ENCODE measurements around the gene RHOU. TPM values are rescaled to one million over a fixed set of nuclear protein-coding genes. Genes with fewer than 3 reads are reported as not detected.
"Not testable (repeated sequence)": the region's sequence is repeated elsewhere in the genome, so short reads cannot be mapped to it uniquely, and the experiment has no call there.

Gene RHOU
- polyA plus RNA-seq: not detected

DNA sequence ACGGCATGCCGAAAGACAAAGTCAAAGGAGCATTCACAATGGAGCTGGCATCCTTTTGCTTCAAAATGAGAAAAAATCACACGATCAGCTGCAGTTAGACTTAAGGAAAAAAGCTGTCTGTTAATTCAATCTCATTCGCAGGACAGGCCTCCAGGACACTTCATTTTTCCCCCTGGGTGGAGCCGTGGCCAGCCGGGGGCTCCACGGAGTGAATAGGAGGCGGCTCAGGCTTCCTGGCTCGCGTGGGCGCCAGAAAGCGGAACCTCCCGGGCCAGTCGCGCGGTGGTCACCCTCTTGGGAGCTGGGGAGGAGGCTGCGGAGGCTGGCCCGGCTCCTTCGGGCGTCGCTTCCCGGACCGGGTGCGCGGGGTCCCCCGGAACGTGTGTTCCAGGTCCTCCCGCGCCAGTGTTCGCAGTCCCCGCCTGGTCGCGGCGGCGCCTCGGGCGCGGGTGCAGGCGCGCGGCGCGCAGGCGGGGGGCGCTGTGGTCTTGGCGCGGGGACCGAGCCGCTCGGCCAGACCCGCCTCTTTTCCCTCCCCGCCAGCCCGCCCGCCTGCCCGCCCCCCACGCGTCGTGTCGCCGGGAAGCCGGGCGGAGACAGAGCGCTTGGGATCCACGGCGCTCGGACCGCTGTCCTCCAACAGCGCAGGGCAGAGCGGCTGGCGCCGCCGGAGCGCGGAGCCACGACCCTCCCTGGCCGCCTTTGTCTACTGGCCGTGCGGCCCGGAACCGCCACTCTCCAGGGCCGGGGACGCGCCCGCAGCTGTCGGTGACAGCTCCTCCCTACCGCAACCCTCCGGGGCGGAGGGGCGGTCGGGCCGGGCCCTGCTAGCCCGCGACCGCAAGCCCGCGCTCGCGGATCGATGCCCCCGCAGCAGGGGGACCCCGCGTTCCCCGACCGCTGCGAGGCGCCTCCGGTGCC lies at the start of gene RHOU:
Gene RHOU (plus strand): TSS at position 599 of the 921 bp plus-strand sequence. CDS start 264 bp downstream, at position 863.
- H3K27ac Mint-ChIP-seq: peak within 1 kb of the TSS in 1 of 3 donors; percentile 4
- peaks cover 39% of the 10 kb centered on the region for H3K27me3 Mint-ChIP-seq
- peaks cover 5 to 11% (median 9%) of the 10 kb centered on the region in 3 donors for H3K4me1 Mint-ChIP-seq
- H3K4me3 Mint-ChIP-seq: peak within 1 kb of the TSS; percentile 68 to 83 (median 78)
- peaks cover under 1% of the 10 kb centered on the region for H3K36me3 Mint-ChIP-seq
- H3K9me3 Mint-ChIP-seq: peaks cover 0 to 2% (median 0%) of the 10 kb centered on the region in 3 donors

GRCh38 chr1:228687587-228687986 lies 47.7 kb upstream of the RHOU start:
- H3K4me1 Mint-ChIP-seq: no peaks in the 10 kb centered on the region
- H3K36me3 Mint-ChIP-seq: peaks cover 1% of the 10 kb centered on the region
- peaks cover 9% of the 10 kb centered on the region for H3K27me3 Mint-ChIP-seq
- no peak overlapping the region for H3K27ac Mint-ChIP-seq
- H3K9me3 Mint-ChIP-seq: no peaks in the 10 kb centered on the region
- H3K4me3 Mint-ChIP-seq: no peak overlapping the region

DNA sequence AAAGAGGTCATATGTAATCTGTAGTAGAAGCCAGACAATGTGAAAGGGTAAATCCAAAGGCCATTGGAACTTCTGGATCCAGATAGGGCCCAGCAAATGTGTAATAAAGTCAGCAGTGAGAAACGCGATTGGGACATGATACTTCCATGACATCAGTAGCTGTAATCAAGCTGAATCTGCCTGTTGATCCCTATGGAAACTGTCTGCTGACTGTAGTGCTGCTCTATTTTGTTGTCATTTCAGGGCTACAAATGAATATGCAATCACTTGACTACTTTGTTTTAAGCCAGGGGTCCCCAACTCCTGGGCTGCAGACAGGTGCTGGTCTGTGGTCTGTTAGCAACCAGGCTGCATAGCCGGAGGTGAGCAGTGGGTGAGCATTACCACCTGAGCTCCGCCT lies 46.0 kb upstream of the RHOU start:
- no peaks in the 10 kb centered on the region for H3K9me3 Mint-ChIP-seq
- H3K27ac Mint-ChIP-seq: no peak overlapping the region
- H3K27me3 Mint-ChIP-seq: peaks cover 8% of the 10 kb centered on the region
- H3K36me3 Mint-ChIP-seq: peaks cover 1% of the 10 kb centered on the region
- no peaks in the 10 kb centered on the region for H3K4me1 Mint-ChIP-seq
- no peak overlapping the region for H3K4me3 Mint-ChIP-seq

- Mint-ChIP-seq H3K4me3 (no peak overlapping the region), H3K36me3 (peaks cover 1% of the 10 kb centered on the region), H3K4me1 (peaks cover 0 to 3% (median 0%) of the 10 kb centered on the region in 3 donors), H3K27ac (no peak overlapping the region), H3K27me3 (peaks cover 17% of the 10 kb centered on the region), H3K9me3 (no peaks in the 10 kb centered on the region)
These were observed 44.1 kb upstream of the RHOU start for GRCh38 chr1:228691211-228691610.

GRCh38 chr1:228691926-228692325 lies 43.4 kb upstream of the RHOU start:
- Mint-ChIP-seq H3K27ac (no peak overlapping the region), H3K36me3 (peaks cover 1% of the 10 kb centered on the region), H3K4me1 (peaks cover 0 to 3% (median 0%) of the 10 kb centered on the region in 3 donors), H3K4me3 (no peak overlapping the region), H3K27me3 (peaks cover 17% of the 10 kb centered on the region), H3K9me3 (no peaks in the 10 kb centered on the region)

DNA sequence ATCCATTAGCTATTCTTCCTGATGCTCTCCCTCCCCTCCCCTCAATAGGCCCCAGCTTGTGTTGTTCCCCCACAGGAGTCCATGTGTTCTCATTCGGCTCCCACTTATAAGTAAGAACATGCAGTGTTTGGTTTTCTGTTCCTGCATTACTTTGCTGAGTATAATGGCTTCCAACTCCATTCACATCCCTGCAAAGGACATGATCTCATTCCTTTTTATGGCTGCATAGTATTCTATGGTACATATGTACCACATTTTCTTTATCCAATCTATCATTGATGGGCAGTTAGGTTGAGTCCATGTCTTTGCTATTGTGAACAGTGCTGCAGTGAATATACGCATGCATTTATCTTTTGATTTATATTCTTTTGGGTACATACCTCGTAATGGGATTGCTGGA lies 40.8 kb upstream of the RHOU start:
- H3K36me3 Mint-ChIP-seq, H3K4me3 Mint-ChIP-seq, H3K9me3 Mint-ChIP-seq: not testable (repeated sequence)

DNA sequence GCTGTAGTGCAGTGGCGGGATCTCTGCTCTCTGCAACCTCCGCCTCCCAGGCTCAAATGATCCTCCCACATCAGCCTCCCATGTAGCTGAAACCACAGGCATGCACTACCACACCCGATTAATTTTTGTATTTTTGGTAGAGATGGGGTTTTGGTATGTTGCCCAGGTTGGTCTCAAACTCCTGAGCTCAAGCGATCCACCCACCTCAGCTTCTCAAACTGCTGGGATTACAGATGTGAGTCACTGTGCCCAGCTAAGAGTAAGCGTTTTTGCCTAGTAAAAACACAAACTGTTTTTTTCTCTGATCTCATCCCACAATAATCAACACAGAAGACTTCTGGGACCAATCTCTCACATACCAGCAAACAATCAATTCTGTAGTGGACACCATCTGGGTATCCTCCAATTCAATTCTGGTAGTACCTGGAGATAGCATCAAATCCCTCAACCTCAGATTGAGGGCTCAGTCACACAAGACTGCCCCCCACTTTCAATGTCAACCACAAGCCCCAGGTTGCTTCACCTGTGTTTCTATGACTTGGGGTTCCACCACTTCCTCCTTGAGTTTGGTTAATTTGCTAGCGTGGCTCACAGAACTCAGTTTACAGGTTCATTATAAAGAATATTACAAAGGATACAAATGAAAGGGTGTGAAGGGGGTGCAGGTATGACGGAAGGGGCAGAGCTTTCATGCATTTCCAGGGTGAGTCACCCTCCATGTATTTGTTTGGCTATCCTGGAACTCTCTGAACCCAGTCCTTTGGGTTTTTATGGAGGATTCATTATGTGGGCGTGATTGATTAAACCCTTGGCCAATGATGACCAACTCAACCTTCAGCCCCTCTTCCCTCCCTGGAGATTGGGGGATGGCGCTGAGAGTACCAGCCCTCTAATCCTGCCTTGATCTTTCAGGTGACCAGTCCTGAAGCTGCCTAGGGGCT lies 40.0 kb upstream of the RHOU start:
- H3K36me3 Mint-ChIP-seq: no peaks in the 10 kb centered on the region
- H3K9me3 Mint-ChIP-seq: no peaks in the 10 kb centered on the region
- peaks cover 15% of the 10 kb centered on the region for H3K27me3 Mint-ChIP-seq
- H3K4me1 Mint-ChIP-seq: peaks cover 0 to 3% (median 0%) of the 10 kb centered on the region in 3 donors
- H3K27ac Mint-ChIP-seq: no peak overlapping the region
- H3K4me3 Mint-ChIP-seq: no peak overlapping the region

More for the DNA sequence above, 40.8 kb upstream of the RHOU start:
- not testable (repeated sequence) for H3K4me1 Mint-ChIP-seq, H3K27ac Mint-ChIP-seq
- peaks cover 15% of the 10 kb centered on the region for H3K27me3 Mint-ChIP-seq

DNA sequence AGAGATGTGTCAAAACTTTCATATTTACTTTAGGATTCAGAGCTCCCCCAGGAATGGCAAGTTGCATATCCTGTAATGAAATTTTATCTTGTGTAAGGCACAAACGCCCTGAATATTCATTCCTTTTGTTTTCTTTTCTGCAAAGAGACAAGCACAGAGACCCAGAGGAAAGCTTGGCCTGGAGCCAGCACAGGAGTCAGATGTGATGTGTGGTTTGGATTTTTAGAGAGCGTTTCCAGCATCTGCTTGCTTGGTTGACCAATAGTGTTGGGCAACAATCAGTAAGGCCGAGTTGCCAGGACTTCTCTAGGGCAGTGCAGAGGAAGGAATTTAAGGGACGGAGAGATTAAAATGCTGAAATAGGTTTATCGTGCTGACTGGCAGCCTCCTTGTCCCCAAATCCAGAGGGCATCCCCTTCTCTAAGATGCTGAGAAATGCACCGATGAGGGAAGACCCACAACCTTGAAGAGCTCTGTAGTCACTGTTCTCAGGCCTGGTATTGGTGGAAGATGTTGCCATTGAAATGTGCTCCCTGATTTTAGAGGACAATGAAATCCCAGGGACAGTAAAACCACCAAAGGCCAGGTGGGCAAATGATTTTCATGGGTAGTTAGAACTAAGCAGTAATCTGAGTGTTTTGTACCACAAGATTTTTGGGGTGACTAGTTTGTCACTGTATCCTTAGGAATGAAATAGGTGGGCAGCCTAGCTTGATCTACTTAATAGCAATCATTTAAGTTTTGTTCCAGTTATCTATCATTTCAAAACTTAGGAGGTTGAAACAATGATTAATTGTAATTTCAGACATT lies 37.9 kb upstream of the RHOU start:
- Mint-ChIP-seq H3K27ac (no peak overlapping the region), H3K9me3 (peaks cover 0 to 1% (median 0%) of the 10 kb centered on the region in 3 donors), H3K4me3 (no peak overlapping the region), H3K36me3 (no peaks in the 10 kb centered on the region), H3K4me1 (peaks cover 0 to 3% (median 0%) of the 10 kb centered on the region in 3 donors), H3K27me3 (peaks cover 13% of the 10 kb centered on the region)

DNA sequence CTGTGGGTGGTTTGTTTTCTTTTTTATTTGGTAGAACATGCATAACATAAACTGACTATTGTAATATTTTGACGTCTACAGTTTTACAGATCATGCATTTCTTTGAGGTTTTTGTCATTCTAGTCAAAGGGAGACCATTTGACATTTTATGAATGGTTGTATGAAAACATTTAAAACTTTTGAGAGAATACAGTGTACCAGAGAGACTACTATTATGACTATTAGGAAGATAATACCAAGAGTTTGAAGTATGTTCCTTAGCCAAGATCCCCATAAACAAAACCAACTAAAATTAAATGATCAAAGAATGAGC lies 37.3 kb upstream of the RHOU start:
- Mint-ChIP-seq H3K27me3 (peaks cover 13% of the 10 kb centered on the region), H3K9me3 (peaks cover 2 to 4% (median 2%) of the 10 kb centered on the region in 3 donors), H3K4me1 (peaks cover 0 to 3% (median 0%) of the 10 kb centered on the region in 3 donors), H3K36me3 (no peaks in the 10 kb centered on the region), H3K27ac (no peak overlapping the region), H3K4me3 (no peak overlapping the region)

GRCh38 chr1:228702433-228702832 lies 32.8 kb upstream of the RHOU start:
- no peak overlapping the region for H3K27ac Mint-ChIP-seq
- H3K9me3 Mint-ChIP-seq: peaks cover 2 to 6% (median 4%) of the 10 kb centered on the region in 3 donors
- no peaks in the 10 kb centered on the region for H3K4me1 Mint-ChIP-seq
- H3K4me3 Mint-ChIP-seq: no peak overlapping the region
- peaks cover 2% of the 10 kb centered on the region for H3K27me3 Mint-ChIP-seq
- H3K36me3 Mint-ChIP-seq: no peaks in the 10 kb centered on the region

DNA sequence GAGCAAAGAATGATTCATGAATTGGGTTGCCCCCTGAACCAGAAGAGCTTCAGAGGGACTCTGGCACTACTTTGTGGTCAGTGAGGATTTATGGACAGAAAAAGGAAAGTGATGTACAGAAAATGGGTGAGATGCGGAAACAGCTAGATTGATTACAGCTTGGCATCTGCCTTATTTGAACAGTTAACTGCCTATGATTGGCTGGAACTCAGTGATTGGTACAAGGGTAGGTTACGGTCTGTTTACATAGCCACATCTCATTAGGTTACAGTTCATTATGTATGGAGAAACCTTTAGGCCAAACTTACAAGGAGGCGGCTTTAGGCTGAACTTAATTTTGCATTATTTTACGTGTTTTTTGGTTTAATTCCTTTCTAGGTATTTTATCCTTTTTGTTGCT lies 29.0 kb upstream of the RHOU start:
- Mint-ChIP-seq H3K9me3 (peaks cover 2 to 6% (median 4%) of the 10 kb centered on the region in 3 donors), H3K27me3 (peaks cover 5% of the 10 kb centered on the region), H3K36me3 (no peaks in the 10 kb centered on the region), H3K27ac (no peak overlapping the region), H3K4me3 (no peak overlapping the region), H3K4me1 (no peaks in the 10 kb centered on the region)

DNA sequence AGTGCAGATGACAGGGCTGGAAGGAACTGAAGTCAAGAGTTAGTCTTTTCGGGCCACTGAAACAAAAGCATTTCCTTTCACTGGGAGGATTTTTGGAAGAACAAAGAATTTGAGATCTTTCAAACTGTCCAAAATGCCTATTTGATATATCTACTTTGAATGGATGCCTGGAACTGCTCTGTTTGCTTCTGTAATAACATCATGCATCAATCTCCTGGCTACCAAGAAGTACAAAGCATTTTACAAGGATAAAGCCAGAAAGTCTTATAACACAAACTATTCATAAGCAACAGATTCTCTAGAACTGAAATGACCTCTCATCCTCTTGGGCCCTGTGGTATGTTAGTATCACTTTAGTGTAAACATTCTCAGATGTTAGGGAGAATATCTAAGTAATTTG lies 18.2 kb upstream of the RHOU start:
- no peak overlapping the region for H3K4me3 Mint-ChIP-seq
- H3K27ac Mint-ChIP-seq: no peak overlapping the region
- H3K9me3 Mint-ChIP-seq: no peaks in the 10 kb centered on the region
- peaks cover 7% of the 10 kb centered on the region for H3K36me3 Mint-ChIP-seq
- H3K4me1 Mint-ChIP-seq: no peaks in the 10 kb centered on the region
- H3K27me3 Mint-ChIP-seq: peaks cover 6% of the 10 kb centered on the region

DNA sequence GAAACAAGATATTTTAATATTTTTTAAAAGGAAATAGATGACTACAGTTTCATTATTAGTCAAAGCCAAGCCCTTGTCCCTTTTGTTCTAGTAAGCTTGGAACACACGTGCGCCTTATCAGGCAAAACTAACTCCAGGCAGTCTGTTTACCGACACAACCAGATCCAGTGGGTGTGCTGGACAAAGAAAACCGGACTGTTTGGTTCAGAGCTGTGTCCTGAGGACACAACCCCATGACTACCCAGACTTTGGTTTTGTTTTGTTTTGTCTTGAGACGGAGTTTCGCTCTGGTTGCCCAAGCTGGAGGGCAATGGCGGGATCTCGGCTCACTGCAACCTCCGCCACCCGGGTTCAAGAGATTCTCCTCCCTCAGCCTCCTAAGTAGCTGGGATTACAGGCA lies 13.9 kb upstream of the RHOU start:
- Mint-ChIP-seq H3K9me3 (no peaks in the 10 kb centered on the region), H3K27me3 (peaks cover 11% of the 10 kb centered on the region), H3K36me3 (peaks cover 8% of the 10 kb centered on the region), H3K4me3 (no peak overlapping the region), H3K4me1 (peaks cover 0 to 2% (median 0%) of the 10 kb centered on the region in 3 donors), H3K27ac (no peak overlapping the region)

DNA sequence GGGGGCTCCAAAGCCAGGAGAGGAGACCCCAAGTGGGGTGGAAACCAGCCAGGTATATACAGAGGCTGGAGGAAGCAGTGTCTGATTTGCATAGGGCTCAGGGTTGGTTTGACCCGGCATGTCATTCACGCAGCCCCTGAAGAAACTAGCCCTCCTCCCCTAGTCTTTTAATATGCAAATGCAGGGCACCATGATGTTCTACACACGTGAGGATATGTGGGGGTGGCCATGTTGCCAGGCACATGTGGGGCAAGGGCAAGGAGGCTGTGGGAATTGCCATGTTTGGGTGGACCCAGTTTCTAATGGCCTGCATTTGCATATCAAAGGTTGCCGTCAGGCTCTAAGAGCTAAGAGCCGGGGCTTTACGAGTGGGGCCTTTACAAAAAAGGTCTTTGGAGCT lies 12.0 kb upstream of the RHOU start:
- peaks cover 8% of the 10 kb centered on the region for H3K36me3 Mint-ChIP-seq

More for the DNA sequence above, 12.0 kb upstream of the RHOU start:
- peaks cover 0 to 1% (median 0%) of the 10 kb centered on the region in 3 donors for H3K9me3 Mint-ChIP-seq
- H3K27ac Mint-ChIP-seq: no peak overlapping the region
- peaks cover 13% of the 10 kb centered on the region for H3K27me3 Mint-ChIP-seq
- no peak overlapping the region for H3K4me3 Mint-ChIP-seq
- H3K4me1 Mint-ChIP-seq: peaks cover 0 to 2% (median 0%) of the 10 kb centered on the region in 3 donors

Data from IgD-negative memory B cell (primary cell).